Duodenal mucosa (tissue), 2 donors: ENCODE measurements around the gene STIM2.

Source experiments
- H3K27ac ChIP-seq: one replicate; pipeline ENCODE4 v1.7.0; 2013; ENCODE audit warnings: low read depth, low read length
- H3K27me3 ChIP-seq, 2 donors: one replicate each; pipeline ENCODE4 v1.7.0; 2013; ENCODE audit warnings: low read length in 2 of 2, control low read depth in 1 of 2; ENCODE audit not compliant: insufficient read depth in 2 of 2, control insufficient read depth in 1 of 2
- H3K36me3 ChIP-seq, 2 donors: one replicate each; pipeline ENCODE4 v1.7.0; 2013; ENCODE audit warnings: low read length in 2 of 2, control low read depth in 1 of 2; ENCODE audit not compliant: insufficient read depth in 2 of 2, control insufficient read depth in 1 of 2
- H3K4me1 ChIP-seq, 2 donors: one replicate each; pipeline ENCODE4 v1.7.0; 2013; ENCODE audit warnings: low read length in 2 of 2, control low read depth in 1 of 2; ENCODE audit not compliant: insufficient read depth in 2 of 2, control insufficient read depth in 1 of 2
- H3K4me3 ChIP-seq, 2 donors: one replicate each; pipeline ENCODE4 v1.7.0; 2013; ENCODE audit warnings: low read length in 2 of 2, low read depth in 1 of 2
- H3K9ac ChIP-seq, 2 donors: one replicate each; pipeline ENCODE4 v1.7.0; 2013; ENCODE audit warnings: low read length in 2 of 2, low read depth in 1 of 2
- H3K9me3 ChIP-seq, 2 donors: one replicate each; pipeline ENCODE4 v1.7.0; 2013; ENCODE audit warnings: low read length in 2 of 2, control low read depth in 1 of 2; ENCODE audit not compliant: control insufficient read depth in 1 of 2

The STIM2 gene

DNA sequence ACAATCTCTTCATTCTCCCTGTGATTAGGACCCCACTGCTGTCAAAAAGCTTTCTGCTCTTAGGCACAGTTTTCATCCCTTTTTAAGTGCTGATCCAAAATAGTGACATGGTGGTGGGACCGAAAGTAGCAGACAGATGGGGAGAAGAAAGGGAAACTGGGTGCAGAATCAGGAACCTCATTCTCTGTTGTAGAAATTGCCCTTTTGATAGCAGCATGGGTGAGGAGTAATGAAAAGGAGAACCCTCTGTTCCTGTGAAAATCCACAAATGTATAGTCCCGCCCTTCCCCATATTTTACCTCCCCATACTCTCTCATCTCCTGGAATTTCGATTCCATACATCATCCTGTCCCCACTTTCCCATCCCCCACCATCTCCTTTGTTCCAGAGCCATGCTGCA lies 126.5 kb downstream of the STIM2 start:
- peaks cover 0 to 3% of the 10 kb centered on the region in 2 donors for H3K4me1 ChIP-seq

DNA sequence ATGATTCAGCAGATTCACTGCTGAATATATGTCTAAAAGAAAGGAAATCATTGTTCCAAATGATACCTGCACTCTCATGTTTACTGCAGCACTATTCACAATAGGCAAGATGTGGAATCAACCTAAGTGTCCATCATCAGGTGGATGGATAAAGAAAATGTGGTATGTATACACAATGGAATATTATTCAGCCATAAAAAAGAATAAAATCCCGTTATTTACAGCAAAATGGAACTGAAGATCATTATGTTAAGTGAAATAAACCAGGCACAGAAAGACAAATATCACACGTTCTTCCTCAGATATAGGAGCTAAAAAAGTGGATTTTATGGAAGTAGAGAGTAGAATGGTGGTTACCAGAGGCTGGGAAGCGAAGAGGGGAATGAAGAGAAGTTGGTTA lies 130.4 kb downstream of the STIM2 start:
- H3K9ac ChIP-seq: no peak overlapping the region
- H3K4me1 ChIP-seq: peaks cover 4 to 9% of the 10 kb centered on the region in 2 donors
- H3K9me3 ChIP-seq: no peaks in the 10 kb centered on the region
- no peak overlapping the region for H3K27ac ChIP-seq
- no peak overlapping the region for H3K4me3 ChIP-seq
- no peaks in the 10 kb centered on the region for H3K36me3 ChIP-seq
- H3K27me3 ChIP-seq: no peaks in the 10 kb centered on the region

More for the DNA sequence above, 126.5 kb downstream of the STIM2 start:
- H3K27me3 ChIP-seq: no peaks in the 10 kb centered on the region
- H3K27ac ChIP-seq: no peak overlapping the region
- no peak overlapping the region for H3K9ac ChIP-seq
- no peaks in the 10 kb centered on the region for H3K36me3 ChIP-seq
- no peak overlapping the region for H3K4me3 ChIP-seq
- H3K9me3 ChIP-seq: no peaks in the 10 kb centered on the region

DNA sequence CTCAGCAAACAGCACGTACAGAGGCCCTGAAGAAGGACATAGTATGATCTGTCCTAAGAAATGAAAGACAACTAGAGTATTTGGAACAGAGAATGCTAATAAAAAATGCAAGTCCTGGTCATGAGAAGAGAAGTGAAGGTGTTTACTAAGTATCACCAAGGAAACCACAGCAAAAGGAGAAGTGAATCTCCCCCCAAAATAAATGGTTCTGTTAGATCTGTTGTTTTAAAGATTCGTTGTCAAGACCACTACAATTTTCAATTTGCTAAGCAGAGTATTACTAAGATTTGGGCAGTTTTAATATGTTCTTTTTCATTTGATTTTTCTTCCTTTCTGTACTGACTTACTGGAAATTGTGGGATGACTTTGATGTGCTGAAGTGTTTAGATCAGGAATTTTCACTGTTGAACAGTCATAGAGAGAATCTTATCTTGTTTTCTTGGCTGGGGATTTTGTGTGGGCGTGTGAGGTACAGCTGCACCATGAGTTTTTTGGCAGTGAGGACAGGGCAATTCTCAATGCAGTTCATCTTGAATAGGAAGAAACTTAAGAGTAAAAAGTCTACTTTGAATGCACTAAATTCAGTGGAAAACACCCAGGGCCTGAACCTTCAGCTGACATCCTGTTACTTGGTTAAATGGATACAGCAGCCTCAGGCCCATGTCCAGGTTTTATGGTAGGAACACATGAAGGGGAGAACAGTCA lies 132.2 kb downstream of the STIM2 start:
- H3K4me3 ChIP-seq: no peak overlapping the region
- H3K4me1 ChIP-seq: peaks cover 4 to 9% of the 10 kb centered on the region in 2 donors
- peaks cover 0 to 4% of the 10 kb centered on the region in 2 donors for H3K36me3 ChIP-seq
- no peak overlapping the region for H3K9ac ChIP-seq
- H3K27me3 ChIP-seq: no peaks in the 10 kb centered on the region
- H3K9me3 ChIP-seq: no peaks in the 10 kb centered on the region
- H3K27ac ChIP-seq: no peak overlapping the region

DNA sequence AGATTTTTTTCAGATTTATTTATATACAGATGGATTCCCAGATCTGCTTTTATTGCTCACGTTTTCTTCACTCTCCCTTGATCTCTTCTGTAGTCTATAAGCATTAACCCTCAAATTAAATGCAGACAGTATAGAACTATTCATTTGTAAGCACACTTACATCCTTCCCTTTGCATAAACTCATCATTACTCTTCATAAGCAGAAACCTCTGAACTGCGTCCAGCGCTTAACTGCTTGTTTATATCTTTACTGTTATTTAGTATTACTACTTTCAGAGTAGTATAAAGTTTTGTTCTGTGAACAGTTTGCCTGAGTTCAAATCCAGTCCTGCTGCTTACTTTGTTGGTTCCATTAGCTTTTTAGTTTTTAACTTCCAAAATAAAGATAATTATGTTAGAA lies 132.9 kb downstream of the STIM2 start:
- Histone ChIP-seq H3K4me3 (no peak overlapping the region), H3K27ac (no peak overlapping the region), H3K27me3 (no peaks in the 10 kb centered on the region), H3K9me3 (no peaks in the 10 kb centered on the region), H3K36me3 (peaks cover 0 to 4% of the 10 kb centered on the region in 2 donors), H3K4me1 (peaks cover 4 to 9% of the 10 kb centered on the region in 2 donors), H3K9ac (no peak overlapping the region)

DNA sequence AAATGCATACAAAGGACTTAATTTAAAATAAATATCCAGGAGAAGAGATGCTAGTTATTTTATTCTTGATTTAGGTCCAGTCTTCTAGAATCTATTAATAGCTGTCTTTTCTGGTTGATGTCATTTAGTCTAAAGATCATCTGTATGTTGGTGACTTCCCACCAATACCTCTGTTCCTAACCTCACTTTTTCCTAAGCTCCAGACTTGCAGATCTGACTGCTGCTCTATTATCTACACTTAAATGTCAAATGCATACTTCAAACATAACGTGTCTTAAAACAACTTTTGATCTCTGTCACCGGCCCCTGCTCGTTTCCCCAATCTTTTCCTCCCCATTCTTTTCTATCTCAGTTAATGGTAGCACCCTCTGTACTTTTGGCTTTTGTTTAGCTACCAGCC lies 133.3 kb downstream of the STIM2 start:
- Histone ChIP-seq H3K4me1 (peaks cover 4 to 9% of the 10 kb centered on the region in 2 donors), H3K27ac (no peak overlapping the region), H3K27me3 (no peaks in the 10 kb centered on the region), H3K9me3 (no peaks in the 10 kb centered on the region), H3K9ac (no peak overlapping the region), H3K4me3 (no peak overlapping the region), H3K36me3 (peaks cover 0 to 4% of the 10 kb centered on the region in 2 donors)

DNA sequence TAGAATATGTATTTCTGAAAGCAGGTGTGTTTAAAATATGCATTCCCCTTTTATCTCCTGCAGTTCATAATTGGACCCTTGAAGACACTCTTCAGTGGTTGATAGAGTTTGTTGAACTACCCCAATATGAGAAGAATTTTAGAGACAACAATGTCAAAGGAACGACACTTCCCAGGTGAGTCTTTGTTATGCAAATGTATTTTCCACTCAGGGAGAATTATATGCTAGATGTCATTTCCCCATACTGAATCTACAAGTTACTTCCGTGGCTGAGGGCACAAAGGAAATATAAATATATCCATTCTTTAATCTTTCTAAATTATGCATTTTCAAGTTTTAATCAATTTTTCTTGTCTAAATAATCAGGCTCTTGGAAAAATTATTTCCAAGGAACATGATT lies 134.7 kb downstream of the STIM2 start:
- Histone ChIP-seq H3K36me3 (peaks cover 0 to 4% of the 10 kb centered on the region in 2 donors), H3K9me3 (no peaks in the 10 kb centered on the region), H3K27me3 (no peaks in the 10 kb centered on the region), H3K4me1 (peaks cover 4 to 9% of the 10 kb centered on the region in 2 donors), H3K9ac (no peak overlapping the region), H3K27ac (no peak overlapping the region), H3K4me3 (no peak overlapping the region)

DNA sequence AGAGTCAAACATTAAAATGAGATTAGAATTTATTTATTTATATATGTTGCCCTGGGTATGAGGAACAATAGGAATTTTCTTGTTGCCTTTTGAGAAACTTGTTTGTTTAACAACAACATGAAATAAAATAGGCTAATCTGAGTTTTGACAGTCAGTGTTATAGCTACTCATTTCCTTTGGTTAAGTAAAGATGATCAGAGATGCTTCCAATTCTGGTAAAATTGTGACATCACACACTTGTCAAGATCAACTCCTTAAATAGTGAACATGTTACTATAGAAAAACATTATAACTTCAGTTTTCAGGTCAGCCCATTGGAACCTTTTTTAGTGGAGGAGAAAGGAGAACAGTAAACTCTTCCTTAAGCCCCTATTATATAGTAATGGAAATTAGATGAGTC lies 136.1 kb downstream of the STIM2 start:
- Histone ChIP-seq H3K4me3 (no peak overlapping the region), H3K9me3 (no peaks in the 10 kb centered on the region), H3K9ac (no peak overlapping the region), H3K36me3 (peaks cover 0 to 4% of the 10 kb centered on the region in 2 donors), H3K4me1 (peaks cover 4 to 9% of the 10 kb centered on the region in 2 donors), H3K27ac (no peak overlapping the region), H3K27me3 (no peaks in the 10 kb centered on the region)

DNA sequence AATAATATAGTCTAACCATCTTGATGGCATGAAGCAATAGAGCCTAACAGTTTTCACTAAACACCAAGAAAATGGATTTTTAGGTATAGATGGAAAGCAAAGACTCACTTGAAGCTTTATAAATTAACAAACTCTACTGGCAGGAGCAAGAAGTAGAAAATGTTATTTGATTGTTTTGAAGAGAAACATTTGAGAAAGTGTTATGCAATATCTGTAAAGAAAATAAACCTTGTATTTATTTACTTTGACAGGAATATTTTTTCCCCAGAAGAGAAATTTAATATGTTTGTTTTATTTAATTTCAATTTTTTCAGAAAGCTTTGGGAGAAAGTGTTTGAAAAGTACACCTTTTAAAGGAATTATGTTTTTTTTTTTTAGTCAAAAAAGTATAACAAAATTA lies 139.0 kb downstream of the STIM2 start:
- H3K4me3 ChIP-seq: no peak overlapping the region
- no peaks in the 10 kb centered on the region for H3K9me3 ChIP-seq
- no peak overlapping the region for H3K27ac ChIP-seq
- no peak overlapping the region for H3K9ac ChIP-seq
- H3K27me3 ChIP-seq: no peaks in the 10 kb centered on the region
- peaks cover 3 to 4% of the 10 kb centered on the region in 2 donors for H3K36me3 ChIP-seq
- H3K4me1 ChIP-seq: peaks cover 0 to 2% of the 10 kb centered on the region in 2 donors

DNA sequence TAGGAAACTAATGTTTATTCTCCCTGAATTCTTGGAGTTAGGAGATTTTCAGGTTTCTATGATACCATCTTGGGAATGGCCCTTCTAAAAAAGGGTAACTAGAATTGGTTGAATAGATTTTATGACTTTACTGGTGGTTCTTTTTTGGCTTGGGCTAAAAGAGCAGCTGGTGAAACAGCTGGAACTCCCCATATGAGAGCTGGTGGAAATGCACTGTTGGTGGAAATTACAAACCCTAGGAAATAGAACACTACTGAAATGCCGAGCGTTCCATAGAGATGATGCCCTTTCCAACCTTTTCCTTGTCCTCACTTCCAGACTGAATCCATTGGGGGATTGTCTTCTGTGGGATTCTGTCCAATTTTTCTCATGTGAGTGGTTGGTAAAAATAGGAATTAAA lies 139.5 kb downstream of the STIM2 start:
- H3K9ac ChIP-seq: no peak overlapping the region
- H3K27me3 ChIP-seq: no peaks in the 10 kb centered on the region
- H3K27ac ChIP-seq: no peak overlapping the region
- peaks cover 0 to 2% of the 10 kb centered on the region in 2 donors for H3K4me1 ChIP-seq
- H3K4me3 ChIP-seq: no peak overlapping the region
- H3K36me3 ChIP-seq: peaks cover 4 to 5% of the 10 kb centered on the region in 2 donors
- no peaks in the 10 kb centered on the region for H3K9me3 ChIP-seq

DNA sequence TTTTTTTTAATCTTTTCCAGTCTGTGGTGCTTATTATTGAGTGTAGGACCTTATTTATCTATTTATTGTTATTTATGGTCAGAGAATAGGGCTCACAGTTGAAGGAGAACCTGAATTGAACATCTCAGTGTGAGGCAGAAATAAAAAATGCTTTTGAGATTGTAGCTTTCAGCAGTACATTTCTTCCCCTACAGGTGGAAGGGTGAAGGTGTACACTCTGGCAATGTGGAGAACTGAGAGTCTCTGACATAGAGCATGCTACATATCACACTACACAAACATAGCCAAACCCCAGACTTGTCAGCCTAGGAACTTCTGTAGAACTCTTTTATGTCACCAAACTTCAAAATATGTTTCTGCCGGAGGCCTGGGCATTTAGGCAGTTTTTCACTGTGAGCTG lies 140.2 kb downstream of the STIM2 start:
- Histone ChIP-seq H3K9me3 (no peaks in the 10 kb centered on the region), H3K4me3 (no peak overlapping the region), H3K9ac (no peak overlapping the region), H3K4me1 (peaks cover 0 to 2% of the 10 kb centered on the region in 2 donors), H3K27ac (no peak overlapping the region), H3K36me3 (peaks cover 4 to 5% of the 10 kb centered on the region in 2 donors), H3K27me3 (no peaks in the 10 kb centered on the region)
